A549 (cell line): ENCODE data around the gene TOPORS. TPM values are rescaled to one million over a fixed set of nuclear protein-coding genes. Genes with fewer than 3 reads are reported as not detected.

Experiments used
- ATAC-seq, 2 experiments: fragments of 200-7000 bp in 1 of 2; fragments of >200 bp in 1 of 2; cut with Nextera tagmentation in 1 of 2; cut with Tn5 transposase in 1 of 2; 3 replicates each; pipeline versions ENCODE4 v1.8.0 to v1.9.1; 2018 to 2020; ENCODE audit warnings: mild to moderate bottlenecking in 1 of 2, moderate library complexity in 1 of 2
- CTCF ChIA-PET: fragments of 300-600 bp; sonication (Branson Sonifier 250); formaldehyde crosslinking; extraction: SDS; loops from one replicate; lab custom pipeline; 2021; ENCODE audit warnings: antibody characterized with exemption, inconsistent platforms; lab: Yijun Ruan, JAX
- POLR2A ChIA-PET: fragments of 350-600 bp; formaldehyde crosslinking; extraction: SDS; loops from one replicate; lab custom pipeline; 2021; ENCODE audit warnings: antibody characterized with exemption, inconsistent platforms; lab: Yijun Ruan, JAX
- DNase-seq, 2 experiments: peaks; one replicate each; pipeline versions ENCODE4 v3.0.0 to v3.0.0-alpha.2; 2011 to 2016; ENCODE audit warnings: low read depth in 1 of 2, low spot score in 1 of 2
- FAIRE-seq: peaks from 2 replicates; lab custom pipeline; 2011; peaks lifted over from hg19 to GRCh38; lab: Jason Lieb, UNC
- H3K27ac ChIP-seq, 2 experiments: fragments of >200 bp; sonication (Bioruptor Twin); formaldehyde crosslinking; 3 replicates each; pipeline ENCODE4 v1.5.1; 2016 to 2017
- H3K4me1 ChIP-seq: fragments of >200 bp; sonication (Bioruptor Twin); formaldehyde crosslinking; 3 replicates; pipeline ENCODE4 v1.6.1; 2016
- H3K4me2 ChIP-seq: fragments of >200 bp; sonication (Bioruptor Twin); formaldehyde crosslinking; 3 replicates; pipeline ENCODE4 v1.6.1; 2016
- H3K4me3 ChIP-seq: fragments of >200 bp; sonication (Bioruptor Twin); formaldehyde crosslinking; 3 replicates; pipeline ENCODE4 v1.5.1; 2016
- H3K9me3 ChIP-seq: fragments of >200 bp; sonication (Bioruptor Twin); formaldehyde crosslinking; 3 replicates; pipeline ENCODE4 v1.6.1; 2016
- BHLHE40 ChIP-seq: IDR thresholded peaks from 2 replicates; pipeline ENCODE4 v1.6.1; 2012; ENCODE audit warnings: low read depth, low read length, inconsistent platforms
- CEBPB ChIP-seq, 2 experiments: fragments of >200 bp in 1 of 2; sonication (Bioruptor Twin) in 1 of 2; formaldehyde crosslinking in 1 of 2; IDR thresholded peaks; 2 replicates each; pipeline ENCODE4 v1.6.1; 2012 to 2016
- CHD4 ChIP-seq: fragments of 200-600 bp; sonication (generic); IDR thresholded peaks from 2 replicates; pipeline ENCODE4 v1.6.1; 2016; ENCODE audit warnings: antibody characterized with exemption, mild to moderate bottlenecking, borderline replicate concordance
- EP300 ChIP-seq, 2 experiments: fragments of >200 bp; sonication (Bioruptor Twin); formaldehyde crosslinking; IDR thresholded peaks; 2 replicates in 1 of 2; 3 replicates in 1 of 2; pipeline ENCODE4 v1.6.1; 2016 to 2017
- HDAC2 ChIP-seq: fragments of 200-600 bp; sonication (generic); IDR thresholded peaks from 2 replicates; pipeline ENCODE4 v1.6.1; 2016
- JUN ChIP-seq, 2 experiments: fragments of >200 bp; sonication (Bioruptor Twin); formaldehyde crosslinking; IDR thresholded peaks; 2 replicates in 1 of 2; 3 replicates in 1 of 2; pipeline ENCODE4 v1.6.1; 2016 to 2017
- JUNB ChIP-seq: fragments of >200 bp; sonication (Bioruptor Twin); formaldehyde crosslinking; IDR thresholded peaks from 2 replicates; pipeline ENCODE4 v1.6.1; 2016
- KDM5A ChIP-seq: fragments of 200-600 bp; sonication (generic); IDR thresholded peaks from 2 replicates; pipeline ENCODE4 v1.6.1; 2016; ENCODE audit warnings: antibody characterized with exemption, mild to moderate bottlenecking
- MYC ChIP-seq: IDR thresholded peaks from 2 replicates; pipeline ENCODE4 v1.6.1; 2012; ENCODE audit warnings: mild to moderate bottlenecking, inconsistent platforms, low read length, improper control_type of control experiment, borderline replicate concordance
- POLR2A ChIP-seq: IDR thresholded peaks from 2 replicates; pipeline ENCODE4 v1.6.1; 2012; ENCODE audit warnings: mild to moderate bottlenecking, low read length
- RAD21 ChIP-seq, 2 experiments: fragments of >200 bp in 1 of 2; sonication (Bioruptor Twin) in 1 of 2; formaldehyde crosslinking in 1 of 2; IDR thresholded peaks in 1 of 2; conservative IDR thresholded peaks in 1 of 2; 2 replicates in 1 of 2; 3 replicates in 1 of 2; pipeline ENCODE4 v1.6.1; 2012 to 2018; ENCODE audit warnings: inconsistent platforms in 1 of 2
- RFX5 ChIP-seq: fragments of 450-650 bp; IDR thresholded peaks from 2 replicates; pipeline ENCODE4 v1.7.1; 2014; ENCODE audit warnings: antibody characterized with exemption, mild to moderate bottlenecking, moderate library complexity
- SMC3 ChIP-seq: fragments of >200 bp; sonication (Bioruptor Twin); formaldehyde crosslinking; IDR thresholded peaks from 3 replicates; pipeline ENCODE4 v1.6.1; 2018; ENCODE audit warnings: inconsistent platforms
- TP53 ChIP-seq: fragments of 250-450 bp; sonication (Bioruptor Pico); IDR thresholded peaks from 2 replicates; pipeline ENCODE4 v1.5.0; 2021; ENCODE audit warnings: mild to moderate bottlenecking, moderate library complexity
- ZC3H11A ChIP-seq: fragments of 450-650 bp; IDR thresholded peaks from 2 replicates; pipeline ENCODE4 v1.6.1; 2014; ENCODE audit warnings: antibody characterized with exemption, mild to moderate bottlenecking
- ZSCAN20 ChIP-seq: fragments of 250-450 bp; sonication (Bioruptor Pico); IDR thresholded peaks from 2 replicates; pipeline ENCODE4 v1.8.0; 2022; ENCODE audit warnings: mild to moderate bottlenecking, moderate library complexity
- WGBS: methylation state at CpG from one replicate; pipeline ENCODE4 v1.1.6; 2017; ENCODE audit errors: missing lambda C conversion rate; 5-methylcytosine and 5-hydroxymethylcytosine counted together
- polyA plus RNA-seq, 4 experiments: library from polyadenylated mRNA; depleted of rRNA in 3 of 4; stranded (reverse); fragments of >200 nt; fragmentation: RNase III in 1 of 4; extraction: RNeasy Plus Mini Kit Qiagen cat#74134 plus additional on column Dnase treatment in 1 of 4; gene quantifications; 2 replicates in 3 of 4; 3 replicates in 1 of 4; pipeline ENCODE4 v1.2.3, GENCODE V29; 2011 to 2017
- TF ChIP-seq, protein P1 (sequence below): fragments of 150-350 bp; IDR thresholded peaks from 2 replicates; pipeline ENCODE4 v1.6.1; 2014; ENCODE audit warnings: low read depth, mild to moderate bottlenecking, low read length
- TF ChIP-seq, protein P2 (sequence below): fragments of >200 bp; sonication (Bioruptor Twin); formaldehyde crosslinking; IDR thresholded peaks from 3 replicates; pipeline ENCODE4 v1.6.1; 2016
- TF ChIP-seq, protein P3 (sequence below): fragments of 200-600 bp; sonication (generic); IDR thresholded peaks from 2 replicates; pipeline ENCODE4 v1.6.1; 2016; ENCODE audit warnings: antibody characterized with exemption, mild to moderate bottlenecking, moderate library complexity
- TF ChIP-seq, protein P4 (sequence below): IDR thresholded peaks from 2 replicates; pipeline ENCODE4 v1.6.1; 2012
- TF ChIP-seq, protein P5 (sequence below): fragments of >200 bp; sonication (Bioruptor Twin); formaldehyde crosslinking; IDR thresholded peaks from 3 replicates; pipeline ENCODE4 v1.5.1; 2016
- TF ChIP-seq, protein P6 (sequence below): fragments of 250-450 bp; sonication (Bioruptor Pico); IDR thresholded peaks from 2 replicates; pipeline ENCODE4 v1.5.0; 2020; ENCODE audit warnings: low read depth, mild to moderate bottlenecking, moderate library complexity

The TOPORS gene
- polyA plus RNA-seq, 2 of the 4 experiments (the other 2 are of a cell fraction), result 18.2 to 22.2 TPM

DNA sequence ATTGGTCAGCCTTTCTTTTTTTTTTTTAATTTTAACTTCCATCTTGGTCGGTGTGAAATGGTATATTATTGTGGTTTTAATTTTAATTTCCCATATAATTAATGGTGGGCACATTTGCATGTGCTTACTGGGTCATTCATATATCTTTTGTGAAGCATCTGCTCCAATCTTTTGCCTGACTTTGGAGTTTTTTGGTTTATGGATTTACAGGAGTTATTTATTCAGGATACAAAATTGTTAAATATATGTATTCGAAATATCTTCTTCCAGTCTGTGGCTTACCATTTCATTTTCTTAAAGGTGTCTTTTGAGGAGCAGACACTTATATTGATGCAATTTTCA lies 25.7 kb downstream of the TOPORS start (continued):
- TF ChIP-seq, protein P1, sequence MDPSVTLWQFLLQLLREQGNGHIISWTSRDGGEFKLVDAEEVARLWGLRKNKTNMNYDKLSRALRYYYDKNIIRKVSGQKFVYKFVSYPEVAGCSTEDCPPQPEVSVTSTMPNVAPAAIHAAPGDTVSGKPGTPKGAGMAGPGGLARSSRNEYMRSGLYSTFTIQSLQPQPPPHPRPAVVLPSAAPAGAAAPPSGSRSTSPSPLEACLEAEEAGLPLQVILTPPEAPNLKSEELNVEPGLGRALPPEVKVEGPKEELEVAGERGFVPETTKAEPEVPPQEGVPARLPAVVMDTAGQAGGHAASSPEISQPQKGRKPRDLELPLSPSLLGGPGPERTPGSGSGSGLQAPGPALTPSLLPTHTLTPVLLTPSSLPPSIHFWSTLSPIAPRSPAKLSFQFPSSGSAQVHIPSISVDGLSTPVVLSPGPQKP, result no peak
- no peak for TF ChIP-seq BHLHE40
- TF ChIP-seq, protein P2, sequence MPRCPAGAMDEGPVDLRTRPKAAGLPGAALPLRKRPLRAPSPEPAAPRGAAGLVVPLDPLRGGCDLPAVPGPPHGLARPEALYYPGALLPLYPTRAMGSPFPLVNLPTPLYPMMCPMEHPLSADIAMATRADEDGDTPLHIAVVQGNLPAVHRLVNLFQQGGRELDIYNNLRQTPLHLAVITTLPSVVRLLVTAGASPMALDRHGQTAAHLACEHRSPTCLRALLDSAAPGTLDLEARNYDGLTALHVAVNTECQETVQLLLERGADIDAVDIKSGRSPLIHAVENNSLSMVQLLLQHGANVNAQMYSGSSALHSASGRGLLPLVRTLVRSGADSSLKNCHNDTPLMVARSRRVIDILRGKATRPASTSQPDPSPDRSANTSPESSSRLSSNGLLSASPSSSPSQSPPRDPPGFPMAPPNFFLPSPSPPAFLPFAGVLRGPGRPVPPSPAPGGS, result no peak
- TF ChIP-seq ZC3H11A, result no peak
- no peak for TF ChIP-seq CHD4
- TF ChIP-seq TP53 (CRISPR knock-in tag), result no peak
- TF ChIP-seq MYC, result no peak

DNA sequence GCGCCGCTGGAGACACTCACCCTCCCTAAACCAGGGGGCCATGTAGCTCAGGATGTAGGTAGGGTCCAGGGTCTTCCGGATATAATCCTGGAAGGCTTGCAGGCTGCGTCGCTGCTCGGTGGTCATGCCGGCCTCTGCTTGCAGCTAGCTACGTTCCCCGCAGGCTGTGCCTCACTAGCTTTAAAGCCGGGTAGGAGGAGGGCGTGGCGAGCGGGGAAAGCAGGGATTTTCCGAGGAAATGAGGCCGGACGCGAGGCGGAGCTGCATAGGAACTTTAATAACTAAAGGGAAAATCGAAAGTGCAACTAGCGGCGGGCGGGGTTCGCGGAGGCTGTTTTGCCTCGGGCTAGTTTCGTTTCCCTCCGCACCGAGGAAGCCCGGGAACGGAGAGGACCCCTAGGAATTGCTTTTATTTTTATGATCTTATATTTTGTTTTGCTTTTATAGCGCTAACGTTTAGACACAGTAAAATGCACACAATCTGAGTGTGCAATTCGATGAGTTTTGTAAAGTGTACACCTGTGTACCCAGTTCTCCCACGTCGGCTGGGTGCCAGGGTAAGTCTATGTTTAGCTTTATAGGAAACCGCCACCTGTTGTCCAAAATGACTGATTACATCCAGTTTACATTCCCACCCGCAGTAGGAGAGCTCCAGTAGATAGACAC lies 26.2 kb downstream of the TOPORS start, which contains the start of gene RIGI:
TSS of gene RIGI (minus strand) at position 156 of the 666 bp plus-strand sequence. CDS start at position 126, 30 bp downstream.
- TF ChIP-seq JUN (IDR thresholded peaks at IDR 0.05) (0 out of 5 replicates have a peak, but pooled peaks of 1 of the 2 experiments have one; percentile 29), RFX5 (no peak), JUNB (no peak), POLR2A (0 out of 2 replicates have a peak, but pooled peaks have one; percentile 19), SMC3 (peak; percentile 78), CEBPB (IDR thresholded peaks at IDR 0.05) (no peak), ZSCAN20 (CRISPR knock-in tag) (no peak), HDAC2 (no peak), KDM5A (no peak), EP300 (IDR thresholded peaks at IDR 0.05) (no peak), RAD21 (conservative IDR thresholded peaks at IDR 0.05 in 1 of 2, IDR thresholded peaks at IDR 0.05 in 1 of 2) (peak; percentile 58 to 74)
- TF ChIP-seq, protein P3, sequence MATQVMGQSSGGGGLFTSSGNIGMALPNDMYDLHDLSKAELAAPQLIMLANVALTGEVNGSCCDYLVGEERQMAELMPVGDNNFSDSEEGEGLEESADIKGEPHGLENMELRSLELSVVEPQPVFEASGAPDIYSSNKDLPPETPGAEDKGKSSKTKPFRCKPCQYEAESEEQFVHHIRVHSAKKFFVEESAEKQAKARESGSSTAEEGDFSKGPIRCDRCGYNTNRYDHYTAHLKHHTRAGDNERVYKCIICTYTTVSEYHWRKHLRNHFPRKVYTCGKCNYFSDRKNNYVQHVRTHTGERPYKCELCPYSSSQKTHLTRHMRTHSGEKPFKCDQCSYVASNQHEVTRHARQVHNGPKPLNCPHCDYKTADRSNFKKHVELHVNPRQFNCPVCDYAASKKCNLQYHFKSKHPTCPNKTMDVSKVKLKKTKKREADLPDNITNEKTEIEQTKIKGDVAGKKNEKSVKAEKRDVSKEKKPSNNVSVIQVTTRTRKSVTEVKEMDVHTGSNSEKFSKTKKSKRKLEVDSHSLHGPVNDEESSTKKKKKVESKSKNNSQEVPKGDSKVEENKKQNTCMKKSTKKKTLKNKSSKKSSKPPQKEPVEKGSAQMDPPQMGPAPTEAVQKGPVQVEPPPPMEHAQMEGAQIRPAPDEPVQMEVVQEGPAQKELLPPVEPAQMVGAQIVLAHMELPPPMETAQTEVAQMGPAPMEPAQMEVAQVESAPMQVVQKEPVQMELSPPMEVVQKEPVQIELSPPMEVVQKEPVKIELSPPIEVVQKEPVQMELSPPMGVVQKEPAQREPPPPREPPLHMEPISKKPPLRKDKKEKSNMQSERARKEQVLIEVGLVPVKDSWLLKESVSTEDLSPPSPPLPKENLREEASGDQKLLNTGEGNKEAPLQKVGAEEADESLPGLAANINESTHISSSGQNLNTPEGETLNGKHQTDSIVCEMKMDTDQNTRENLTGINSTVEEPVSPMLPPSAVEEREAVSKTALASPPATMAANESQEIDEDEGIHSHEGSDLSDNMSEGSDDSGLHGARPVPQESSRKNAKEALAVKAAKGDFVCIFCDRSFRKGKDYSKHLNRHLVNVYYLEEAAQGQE, result no peak
- TF ChIP-seq, protein P4, sequence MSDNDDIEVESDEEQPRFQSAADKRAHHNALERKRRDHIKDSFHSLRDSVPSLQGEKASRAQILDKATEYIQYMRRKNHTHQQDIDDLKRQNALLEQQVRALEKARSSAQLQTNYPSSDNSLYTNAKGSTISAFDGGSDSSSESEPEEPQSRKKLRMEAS, result 0 out of 2 replicates have a peak, but pooled peaks have one; percentile 36
- TF ChIP-seq, protein P5, sequence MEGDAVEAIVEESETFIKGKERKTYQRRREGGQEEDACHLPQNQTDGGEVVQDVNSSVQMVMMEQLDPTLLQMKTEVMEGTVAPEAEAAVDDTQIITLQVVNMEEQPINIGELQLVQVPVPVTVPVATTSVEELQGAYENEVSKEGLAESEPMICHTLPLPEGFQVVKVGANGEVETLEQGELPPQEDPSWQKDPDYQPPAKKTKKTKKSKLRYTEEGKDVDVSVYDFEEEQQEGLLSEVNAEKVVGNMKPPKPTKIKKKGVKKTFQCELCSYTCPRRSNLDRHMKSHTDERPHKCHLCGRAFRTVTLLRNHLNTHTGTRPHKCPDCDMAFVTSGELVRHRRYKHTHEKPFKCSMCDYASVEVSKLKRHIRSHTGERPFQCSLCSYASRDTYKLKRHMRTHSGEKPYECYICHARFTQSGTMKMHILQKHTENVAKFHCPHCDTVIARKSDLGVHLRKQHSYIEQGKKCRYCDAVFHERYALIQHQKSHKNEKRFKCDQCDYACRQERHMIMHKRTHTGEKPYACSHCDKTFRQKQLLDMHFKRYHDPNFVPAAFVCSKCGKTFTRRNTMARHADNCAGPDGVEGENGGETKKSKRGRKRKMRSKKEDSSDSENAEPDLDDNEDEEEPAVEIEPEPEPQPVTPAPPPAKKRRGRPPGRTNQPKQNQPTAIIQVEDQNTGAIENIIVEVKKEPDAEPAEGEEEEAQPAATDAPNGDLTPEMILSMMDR, result peak; percentile 71
- TF ChIP-seq, protein P6, sequence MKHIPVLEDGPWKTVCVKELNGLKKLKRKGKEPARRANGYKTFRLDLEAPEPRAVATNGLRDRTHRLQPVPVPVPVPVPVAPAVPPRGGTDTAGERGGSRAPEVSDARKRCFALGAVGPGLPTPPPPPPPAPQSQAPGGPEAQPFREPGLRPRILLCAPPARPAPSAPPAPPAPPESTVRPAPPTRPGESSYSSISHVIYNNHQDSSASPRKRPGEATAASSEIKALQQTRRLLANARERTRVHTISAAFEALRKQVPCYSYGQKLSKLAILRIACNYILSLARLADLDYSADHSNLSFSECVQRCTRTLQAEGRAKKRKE, result no peak
- peak; percentile 92 to 93 for ATAC-seq
- Histone ChIP-seq H3K4me3 (peak within 1 kb of the TSS; percentile 58), H3K27ac (peak within 1 kb of the TSS; percentile 46 to 83), H3K4me2 (peak within 1 kb of the TSS; percentile 82), H3K9me3 (peaks cover 8% of the 10 kb centered on the region; the same call in 1 of the 3 replicates), H3K4me1 (peaks cover 6% of the 10 kb centered on the region; the same call in 2 of the 3 replicates)
- CTCF ChIA-PET, result interaction anchor here (0.6 to 10.2 kb wide), 31 partner anchors 9 to 452 kb away, joined by 3 to 159 read pairs (median 5); partner anchors contain the start of genes ACO1 and NDUFB6
- POLR2A ChIA-PET, result interaction anchor here (0.8 to 2.7 kb wide), 4 partner anchors 24 to 147 kb away, joined by 3 to 25 read pairs (median 12); partner anchors contain the start of gene ACO1
- FAIRE-seq, result peak; percentile 18
- under 1% methylated on average over 37 of the region's 37 CpGs for WGBS
- DNase-seq, result peak; percentile 64 to 85
